ENCODE data around the gene PXN.
"Not testable (repeated sequence)": the region's sequence is repeated elsewhere in the genome, so short reads cannot be mapped to it uniquely, and the experiment has no call there.

The PXN gene

DNA sequence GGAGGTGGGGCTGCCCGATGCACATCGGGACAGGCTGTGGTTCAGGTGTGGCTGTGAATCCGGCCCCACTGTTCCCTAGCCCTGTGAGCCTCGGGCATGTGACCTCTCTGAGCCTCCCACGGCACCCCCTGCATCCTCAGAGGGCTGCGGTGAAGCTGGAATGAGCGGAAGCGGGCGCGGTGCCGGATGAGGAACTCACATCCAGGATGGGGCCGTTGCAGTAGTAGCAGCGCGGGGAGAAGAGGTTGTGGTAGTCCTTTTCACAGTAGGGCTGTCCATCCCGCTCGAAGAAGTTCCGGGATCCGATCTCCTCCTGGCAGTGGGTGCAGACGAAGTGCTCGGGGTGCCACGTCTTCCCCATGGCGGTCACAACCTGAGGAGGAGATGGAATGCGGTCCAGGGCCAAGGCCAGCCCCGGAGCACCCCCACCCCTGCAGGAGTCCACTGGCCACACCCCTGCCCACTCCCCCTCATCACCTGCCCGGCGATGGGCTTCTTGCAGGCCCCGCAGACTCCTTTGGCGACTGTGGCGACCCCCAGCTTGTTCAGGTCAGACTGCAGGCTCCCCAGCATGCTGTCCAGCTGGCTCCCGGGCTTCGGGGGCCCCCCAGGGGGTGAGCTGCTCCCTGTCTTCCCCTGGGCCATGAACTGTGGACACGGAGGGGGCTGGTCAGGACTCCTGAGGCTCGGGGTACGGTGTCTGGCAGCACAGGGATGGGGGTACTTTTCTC is 50.7 kb downstream of the PXN start:
- intact Hi-C loops (cut with DNase I): no loop called here
- peak in 3 of 10 donors; percentile 42 to 85 (median 70) for DNase-seq

DNA sequence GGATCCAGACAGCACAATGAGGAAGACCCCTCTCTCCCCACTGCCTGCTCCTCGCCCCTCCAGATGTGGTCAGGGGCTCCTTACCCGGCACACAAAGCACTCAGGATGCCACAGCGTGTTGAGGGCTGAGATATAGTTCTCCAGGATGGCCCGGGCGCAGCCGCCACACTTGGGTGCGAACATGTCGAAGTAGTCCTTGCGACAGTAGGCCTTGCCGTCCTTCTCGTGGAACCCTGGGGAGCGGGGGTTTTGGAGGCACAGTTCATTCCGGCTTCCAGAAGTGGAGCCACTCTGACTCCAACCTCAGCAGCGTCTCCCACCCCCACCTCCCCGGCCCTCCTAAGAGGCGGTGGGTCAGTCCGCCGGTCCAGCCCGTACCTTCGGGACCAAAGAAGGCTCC is 51.8 kb downstream of the PXN start:
- DNase-seq: peak in 3 of 10 donors; percentile 35 to 50 (median 48)
- intact Hi-C loops (cut with DNase I): no loop called here

DNA sequence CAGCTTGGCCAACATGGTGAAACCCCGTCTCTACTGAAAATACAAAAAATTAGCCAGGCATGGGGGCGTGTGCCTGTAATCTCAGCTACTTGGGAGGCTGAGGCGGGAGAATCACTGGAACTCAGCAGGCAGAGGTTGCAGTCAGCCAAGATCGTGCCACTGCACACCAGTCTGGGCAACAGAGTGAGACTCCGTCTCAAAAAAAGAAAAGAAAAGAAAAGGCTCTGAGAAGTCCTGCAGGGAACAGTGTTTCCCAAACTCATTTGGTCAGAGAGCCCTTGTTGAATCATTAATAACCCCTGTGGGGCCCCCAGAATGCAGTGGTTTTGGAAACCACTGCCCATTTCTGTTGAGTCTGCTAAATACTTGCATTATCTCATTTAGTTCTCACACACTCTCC is 52.3 kb downstream of the PXN start:
- intact Hi-C loops (cut with DNase I): not testable (repeated sequence)
- DNase-seq: peak in 1 of 10 donors; percentile 40

DNA sequence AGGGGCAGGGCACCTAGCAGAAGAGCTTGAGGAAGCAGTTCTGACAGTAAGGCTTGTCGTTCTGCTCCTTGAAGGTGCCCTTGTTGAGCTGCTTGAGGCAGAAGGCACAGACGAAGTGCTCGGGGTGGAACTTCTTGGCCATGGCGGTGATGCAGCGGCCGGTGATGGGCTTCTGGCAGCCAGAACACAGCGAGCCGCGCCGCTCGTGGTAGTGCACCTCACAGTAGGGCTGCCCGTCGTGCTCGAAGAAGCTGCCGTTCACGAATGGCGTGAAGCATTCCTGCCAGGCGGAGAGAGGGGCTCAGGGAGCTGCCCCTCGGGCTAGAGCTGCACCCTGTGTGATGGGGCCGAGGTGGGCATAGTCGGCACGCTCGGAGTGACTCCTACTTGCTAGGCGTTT is 53.2 kb downstream of the PXN start:
- intact Hi-C loops (cut with DNase I): no loop called here
- DNase-seq: peak in 2 of 10 donors; percentile 56 to 78

DNA sequence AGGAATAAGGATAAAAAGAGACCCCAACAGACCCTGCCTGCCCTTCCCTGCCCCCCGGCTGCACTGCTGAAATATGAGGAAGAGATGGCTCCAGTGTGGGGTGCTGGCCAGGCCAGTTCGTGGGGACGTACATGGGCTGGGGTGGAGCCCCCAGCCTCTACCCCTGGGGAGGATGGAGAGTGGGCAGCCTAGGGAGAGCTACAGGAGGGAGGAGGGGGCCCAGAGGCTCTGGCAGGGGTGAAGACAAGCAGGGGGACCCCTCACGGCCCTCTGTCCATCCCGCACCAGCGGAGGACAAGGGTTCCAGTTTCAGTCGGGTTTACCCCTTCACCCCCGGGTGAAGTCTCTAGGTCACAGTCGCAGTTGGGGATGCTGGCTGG is 53.6 kb downstream of the PXN start:
- DNase-seq: peak in 2 of 10 donors; percentile 39 to 53
- intact Hi-C loops (cut with DNase I): no loop called here

DNA sequence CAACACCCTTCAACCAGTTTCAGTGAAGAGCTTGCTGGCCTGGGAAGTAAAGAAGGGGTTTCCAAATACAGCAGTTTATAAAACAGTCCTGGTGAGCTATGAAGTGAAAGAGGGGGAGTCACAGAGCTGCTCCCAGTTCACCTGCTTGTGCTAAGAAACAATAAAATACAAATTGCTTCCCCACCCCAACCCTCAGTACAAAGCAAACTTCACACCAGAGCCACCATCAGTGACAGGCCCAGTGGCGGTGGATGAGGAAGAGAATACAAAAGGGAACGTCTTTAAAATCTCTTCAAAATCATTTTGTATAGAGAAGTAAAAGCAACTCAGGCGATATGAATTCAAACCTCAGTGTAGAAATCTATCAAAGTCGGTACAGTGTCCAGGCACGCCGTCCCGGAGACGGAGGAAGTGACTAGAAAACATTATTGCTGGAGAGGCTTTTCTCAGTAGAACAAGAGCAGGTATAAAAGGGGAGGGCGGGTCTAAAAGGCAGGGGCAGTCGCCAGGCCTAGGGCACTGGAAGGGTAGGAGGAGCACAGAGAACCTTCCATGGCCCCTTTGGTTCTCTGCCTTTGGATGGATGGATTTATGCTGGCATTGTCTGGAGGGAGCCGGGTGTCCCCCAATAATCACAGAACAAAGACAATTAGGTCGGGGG is 54.2 kb downstream of the PXN start:
- intact Hi-C loops (cut with DNase I): no loop called here
- peak in 2 of 10 donors; percentile 43 to 44 for DNase-seq

DNA sequence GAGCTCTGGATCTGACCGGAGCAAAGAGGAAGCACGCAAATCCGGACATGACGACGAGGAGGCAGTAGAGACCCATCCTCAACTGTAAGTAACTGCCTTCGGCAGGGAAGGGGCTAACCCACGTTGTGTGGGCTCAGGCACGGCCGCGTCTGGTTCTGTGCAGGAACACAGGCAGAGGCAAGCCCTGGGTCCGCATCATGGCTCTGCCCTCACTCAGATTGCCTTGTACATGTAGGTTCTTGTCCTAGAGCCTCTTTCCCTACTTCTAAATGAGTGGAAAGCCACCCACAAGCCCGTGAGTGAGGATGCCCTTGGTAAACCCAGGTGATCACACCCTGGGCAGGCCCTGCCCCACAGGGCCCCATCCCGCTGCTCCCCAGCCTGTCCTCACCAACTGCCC is 55.7 kb downstream of the PXN start:
- DNase-seq: peak in 2 of 10 donors; percentile 69 to 79
- intact Hi-C loops (cut with DNase I): no loop called here

DNA sequence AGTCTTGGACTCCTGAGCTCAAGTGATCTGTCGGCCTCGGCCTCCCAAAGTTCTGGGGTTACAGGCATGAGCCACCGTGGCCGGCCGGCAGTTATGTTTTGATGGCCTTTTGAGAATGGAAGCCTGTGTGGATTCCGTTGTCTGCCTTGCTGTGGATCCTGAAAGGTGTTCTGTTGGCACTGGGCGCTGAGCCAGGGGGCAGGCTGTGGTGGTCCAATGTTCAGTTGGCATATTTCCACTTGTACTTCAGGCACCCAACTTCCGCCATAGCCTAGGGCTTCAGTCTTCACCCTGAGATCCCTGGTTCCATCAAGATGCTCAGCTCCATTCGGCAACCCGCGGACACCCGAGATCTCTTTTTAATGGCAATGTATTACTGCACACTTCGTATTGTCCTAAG is 58.3 kb downstream of the PXN start:
- intact Hi-C loops (cut with DNase I): no loop called here
- peak in 1 of 10 donors; percentile 66 for DNase-seq

DNA sequence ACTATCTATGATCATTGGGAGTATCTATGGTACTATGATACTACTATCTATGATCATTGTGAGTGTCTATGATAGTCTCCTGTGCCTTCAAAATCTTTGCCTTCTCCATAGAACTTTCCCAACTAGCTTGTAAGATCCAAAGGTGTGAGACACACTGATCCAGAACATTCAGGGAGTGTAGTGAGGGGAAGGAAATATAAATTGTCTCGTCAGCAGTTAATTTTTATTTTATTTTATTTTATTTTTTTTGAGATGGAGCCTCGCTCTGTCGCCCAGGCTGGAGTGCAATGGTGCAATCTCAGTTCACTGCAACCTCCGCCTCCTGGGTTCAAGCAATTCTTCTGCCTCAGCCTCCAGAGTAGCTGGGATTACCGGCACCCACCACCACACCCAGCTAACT is 58.7 kb downstream of the PXN start:
- DNase-seq; intact Hi-C loops (cut with DNase I): not testable (repeated sequence)

DNA sequence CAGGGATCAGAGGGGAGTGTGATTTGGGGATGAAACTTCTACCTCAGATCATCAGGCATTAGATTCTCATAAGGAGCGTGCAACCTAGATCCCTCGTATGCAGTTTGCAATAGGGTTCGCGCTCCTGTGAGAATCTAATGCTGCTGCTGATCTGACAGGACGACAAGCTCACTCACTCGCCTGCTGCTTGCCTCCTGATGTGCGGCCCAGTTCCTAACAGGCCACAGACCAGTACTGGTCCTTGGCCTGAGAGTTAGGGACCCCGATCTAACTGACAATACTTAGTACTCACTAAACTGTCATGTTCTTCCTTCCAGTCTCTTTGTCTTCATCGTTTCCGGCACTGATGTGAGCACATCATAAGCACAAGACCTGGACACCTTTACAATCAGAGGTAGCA is 59.3 kb downstream of the PXN start:
- DNase-seq: peak in 1 of 10 donors; percentile 62
- intact Hi-C loops (cut with DNase I): no loop called here

DNA sequence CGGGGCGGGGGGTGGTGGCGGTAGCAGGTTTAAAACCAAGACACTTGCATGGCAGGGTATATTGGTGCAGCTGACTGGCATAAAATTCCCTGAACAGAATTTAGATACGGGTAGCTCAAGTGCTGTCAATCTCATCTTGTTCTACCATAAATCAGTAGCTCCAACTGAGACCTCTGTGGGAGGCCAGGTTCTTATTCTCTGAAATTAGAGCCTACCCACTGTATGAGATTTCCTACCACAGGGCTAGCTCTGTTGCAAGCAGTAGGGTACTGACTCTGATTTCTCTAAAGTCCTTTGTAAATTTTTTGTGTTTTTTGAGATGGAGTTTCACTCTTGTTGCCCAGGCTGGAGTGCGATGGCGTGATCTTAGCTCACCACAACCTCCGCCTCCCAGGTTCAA is 61.4 kb downstream of the PXN start:
- DNase-seq: no peak
- intact Hi-C loops (cut with DNase I): no loop called here

DNA sequence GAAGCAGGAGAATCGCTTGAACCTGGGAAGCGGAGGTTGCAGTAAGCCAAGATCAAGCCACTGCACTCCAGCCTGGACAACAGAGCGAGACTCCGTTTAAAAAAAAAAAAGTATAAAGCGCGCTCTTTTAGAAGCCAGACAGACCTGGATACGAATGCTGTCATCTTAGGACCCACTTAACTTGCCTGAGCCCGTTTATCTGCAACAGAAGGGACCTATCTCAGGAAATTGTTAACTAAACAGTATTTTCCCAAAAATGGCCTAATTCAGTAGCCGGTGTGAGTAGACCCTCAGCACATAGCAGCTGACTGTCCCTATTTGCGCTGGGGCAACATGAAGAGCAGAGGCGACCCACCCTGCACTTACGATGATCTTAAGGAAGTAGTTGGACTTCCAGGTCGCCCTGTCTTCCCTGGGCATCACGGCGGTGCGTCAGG is 65.1 kb downstream of the PXN start:
- intact Hi-C loops (cut with DNase I): no loop called here
- no peak for DNase-seq

DNA sequence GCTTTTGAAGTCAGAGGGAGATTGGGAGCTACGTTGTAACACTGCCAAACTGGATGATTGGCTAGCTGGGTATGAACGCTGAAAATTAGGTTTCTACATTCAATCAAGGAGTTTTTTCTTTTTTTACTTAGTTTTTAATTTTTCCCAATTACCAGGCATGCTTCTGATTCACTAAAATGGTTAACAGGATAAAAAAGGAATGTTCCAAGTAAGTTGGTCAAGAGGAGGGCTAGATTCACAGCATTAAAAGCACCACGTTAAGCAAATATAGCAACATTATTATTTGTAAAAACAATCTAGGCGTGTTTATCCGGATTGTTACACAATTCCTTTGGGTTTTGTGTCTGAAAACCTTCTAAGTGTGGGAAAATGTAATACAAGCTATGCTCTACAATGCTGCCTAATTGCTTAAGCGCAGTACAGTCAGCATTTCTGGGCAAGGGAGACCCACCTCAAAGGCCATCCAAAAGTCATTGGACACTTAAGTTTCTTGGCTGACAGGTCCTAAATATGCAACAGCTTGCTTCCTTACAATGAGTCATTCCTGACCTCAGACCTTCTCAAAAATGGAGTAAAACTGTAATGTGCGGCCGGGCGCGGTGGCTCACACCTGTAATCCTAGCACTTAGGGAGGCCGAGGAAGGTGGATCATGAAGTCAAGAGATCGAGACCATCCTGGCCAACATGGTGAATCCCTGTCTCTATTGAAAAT is 65.8 kb downstream of the PXN start:
- no peak for DNase-seq
- intact Hi-C loops (cut with DNase I): no loop called here

DNA sequence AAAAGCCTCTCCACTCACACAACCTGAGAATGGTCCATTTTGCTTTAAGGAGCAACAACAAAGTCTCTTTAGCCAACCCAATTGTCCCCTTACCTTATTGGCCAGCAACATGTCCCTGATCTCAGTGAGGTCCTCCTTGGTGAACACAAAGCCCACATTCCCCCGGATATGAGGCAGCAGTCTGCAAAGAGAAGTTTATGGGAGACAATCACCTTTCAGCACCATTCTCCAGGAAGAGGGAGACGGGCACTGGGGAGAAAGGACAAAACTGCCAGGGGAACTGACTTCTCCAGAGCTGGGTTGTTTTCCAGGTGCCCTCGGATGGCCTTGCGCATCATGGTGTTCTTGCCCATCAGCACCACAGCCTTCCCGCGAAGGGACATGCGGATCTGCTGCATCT is 66.5 kb downstream of the PXN start:
- DNase-seq: no peak
- intact Hi-C loops (cut with DNase I): no loop called here

DNA sequence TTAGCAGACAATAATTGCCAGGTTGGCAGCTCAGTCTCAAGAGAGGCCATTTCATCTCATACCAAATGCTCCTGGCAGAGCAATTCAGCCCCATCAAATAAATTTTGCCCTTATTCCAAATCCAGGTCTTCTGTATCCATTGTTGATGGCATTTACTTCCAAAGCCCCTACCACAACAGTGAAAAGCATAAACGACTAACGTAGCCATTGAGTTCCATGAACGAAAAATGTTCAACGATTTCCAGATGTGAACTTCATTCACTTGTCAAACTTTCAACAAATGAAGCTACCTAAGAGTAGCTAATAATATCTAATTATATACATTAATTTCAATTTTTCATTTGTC is 68.0 kb downstream of the PXN start:
- intact Hi-C loops (cut with DNase I): no loop called here
- no peak for DNase-seq

DNA sequence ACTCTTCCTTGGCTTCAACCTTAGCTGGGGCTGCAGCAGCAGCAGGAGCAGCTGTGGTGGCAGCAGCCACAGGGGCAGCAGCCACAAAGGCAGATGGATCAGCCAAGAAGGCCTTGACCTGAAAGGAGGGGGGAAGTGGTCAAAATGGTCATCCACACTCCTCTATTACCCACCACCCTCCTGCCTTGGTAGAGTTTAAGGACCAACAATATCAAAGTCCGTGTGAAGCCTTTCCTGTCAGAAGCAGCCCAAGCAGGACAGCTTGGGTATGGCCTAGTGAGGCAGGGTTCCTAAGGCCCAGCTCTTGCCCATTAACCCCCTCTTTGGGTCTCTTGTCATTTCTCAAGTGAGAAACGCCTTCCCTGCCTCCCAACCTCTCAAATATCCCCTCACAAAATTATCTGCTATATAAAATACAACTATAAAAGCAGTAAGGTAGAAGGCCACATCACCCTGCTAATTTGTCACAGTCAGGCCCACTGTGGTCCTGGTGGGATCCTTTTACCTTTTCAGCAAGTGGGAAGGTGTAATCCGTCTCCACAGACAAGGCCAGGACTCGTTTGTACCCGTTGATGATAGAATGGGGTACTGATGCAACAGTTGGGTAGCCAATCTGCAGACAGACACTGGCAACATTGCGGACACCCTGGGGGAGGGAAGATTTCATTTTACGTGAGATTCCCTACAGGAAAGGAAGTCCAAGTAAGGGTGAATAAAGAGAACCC is 68.6 kb downstream of the PXN start:
- intact Hi-C loops (cut with DNase I): not testable (repeated sequence)
- peak in 1 of 10 donors; percentile 1 for DNase-seq

DNA sequence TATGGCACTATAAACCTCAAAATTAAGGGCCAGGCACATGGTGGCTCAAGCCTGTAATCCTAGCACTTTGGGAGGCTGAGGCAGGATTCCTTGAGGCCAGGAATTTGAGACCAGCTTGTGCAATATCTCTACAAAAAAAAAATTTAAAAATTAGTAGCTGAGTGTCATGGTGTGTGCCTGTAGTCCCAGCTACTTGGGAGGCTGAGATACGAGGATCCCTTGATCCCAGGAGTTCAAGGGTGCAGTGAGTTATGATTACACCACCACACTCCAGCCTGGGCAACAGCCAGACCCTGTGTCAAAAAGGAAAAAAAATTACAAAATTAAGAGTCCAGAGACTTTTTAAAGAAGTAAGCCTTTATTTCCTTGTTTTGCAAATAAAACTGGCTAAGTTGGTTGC is 69.2 kb downstream of the PXN start:
- intact Hi-C loops (cut with DNase I): no loop called here
- DNase-seq: peak in 1 of 10 donors; percentile 1

DNA sequence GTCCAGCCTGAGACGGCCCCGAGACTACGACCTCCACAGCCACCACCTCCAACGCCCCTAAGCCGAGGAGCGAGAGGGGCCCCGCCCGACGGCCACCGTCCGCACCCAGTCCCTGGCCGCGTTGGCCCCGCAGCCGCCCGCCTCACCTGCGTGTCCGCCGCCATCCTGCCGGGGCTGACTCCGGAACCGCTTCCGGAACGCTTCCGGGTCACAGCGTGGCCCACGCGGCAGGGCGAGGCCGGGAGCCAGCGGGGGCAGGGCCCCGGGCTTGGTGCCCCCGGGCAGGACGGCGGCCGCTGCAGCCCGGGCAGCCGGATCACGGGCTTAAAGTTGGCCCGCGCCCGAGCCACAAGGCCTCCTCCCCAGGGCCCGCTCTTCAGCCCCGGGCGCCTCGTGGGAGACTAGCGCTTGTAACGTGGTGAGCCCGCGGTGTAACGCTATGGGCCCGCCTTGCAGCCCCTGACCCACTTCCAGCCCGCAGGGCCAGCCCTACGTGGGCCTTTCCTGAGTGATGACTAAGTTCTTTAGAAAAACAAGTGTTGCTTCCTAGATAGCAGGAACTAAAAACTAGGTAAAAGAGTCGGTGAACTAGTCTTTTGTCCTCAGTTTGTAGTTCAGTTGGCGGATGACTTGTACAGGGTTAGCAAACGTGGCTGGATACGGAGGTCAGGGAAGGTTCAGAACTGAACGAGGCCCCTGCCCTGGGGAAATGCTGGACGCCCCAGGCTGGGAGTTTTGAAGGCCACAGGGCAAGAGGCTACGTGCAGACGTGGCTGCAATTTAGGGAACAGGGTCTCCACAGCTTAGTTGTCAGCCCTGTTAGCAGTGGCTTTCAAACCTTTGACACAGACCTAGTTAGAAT is 70.8 kb downstream of the PXN start, which contains the start of gene GCN1:
Gene GCN1 (minus strand): TSS at position 182 of the 862 bp plus-strand sequence. CDS start 18 bp downstream, at position 164.
- peak; percentile 76 to 98 (median 87) for DNase-seq
- intact Hi-C loops (cut with DNase I): no loop called here

DNA sequence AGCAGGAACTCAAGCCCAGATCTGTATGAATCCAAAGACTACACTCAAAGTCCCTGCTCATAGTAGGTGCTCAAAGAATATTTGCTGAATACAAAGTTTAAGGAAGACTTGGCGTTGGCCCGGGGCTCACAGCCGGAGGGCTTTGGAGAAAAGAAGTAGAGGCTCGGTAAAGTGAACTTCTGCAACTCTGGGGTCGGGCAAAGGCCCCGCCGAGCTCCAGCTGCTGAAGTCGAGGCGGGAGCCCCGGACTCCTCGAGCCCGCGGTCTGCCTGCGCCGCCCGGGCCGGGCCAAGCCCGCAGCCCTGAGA is 71.3 kb downstream of the PXN start:
- intact Hi-C loops (cut with DNase I): no loop called here
- no peak for DNase-seq

DNA sequence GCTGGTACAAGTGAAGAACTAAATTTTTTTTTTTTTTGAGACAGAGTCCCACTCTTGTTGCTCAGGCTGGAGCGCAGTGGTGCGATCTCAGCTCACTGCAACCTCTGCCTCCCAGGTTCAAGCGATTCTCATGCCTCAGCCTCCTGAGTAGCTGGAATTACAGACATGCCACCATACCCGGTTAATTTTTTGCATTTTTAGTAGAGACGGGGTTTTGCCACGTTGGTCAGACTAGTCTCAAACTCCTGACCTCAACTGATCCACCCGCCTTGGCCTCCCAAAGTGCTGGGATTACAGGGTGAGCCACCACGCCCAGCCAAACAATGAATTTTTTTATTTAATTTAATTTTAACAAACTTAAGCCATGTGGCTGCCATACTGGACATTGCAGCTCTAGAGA is 72.2 kb downstream of the PXN start:
- DNase-seq: peak in 1 of 10 donors; percentile 20
- intact Hi-C loops (cut with DNase I): not testable (repeated sequence)
